ENCODE data around the gene INO80E. TPM values are rescaled to one million over a fixed set of nuclear protein-coding genes. Genes with fewer than 3 reads are reported as not detected.
"Not testable (repeated sequence)": the region's sequence is repeated elsewhere in the genome, so short reads cannot be mapped to it uniquely, and the experiment has no call there.

INO80E gene
- total RNA-seq, 1 experiment from 2014 or later: 115 TPM

GRCh38 chr16:30009990-30010843 lies 14.2 kb downstream of the INO80E start:
- H3K4me1 ChIP-seq (ENCODE audit: insufficient read depth, low read length, poor library complexity, severe bottlenecking): peaks cover 10% of the 10 kb centered on the region
- ChIA-PET POLR2A (ENCODE audit: low non-redundant PET) (no interaction called here), CTCF (interaction anchor here (0.6 kb wide), 1 partner anchor 9 kb away, joined by 9 read pairs; no protein-coding TSS in a partner anchor)
- no peaks in the 10 kb centered on the region for H3K9me3 ChIP-seq (ENCODE audit: low read depth, low read length, poor library complexity, severe bottlenecking)
- no TSS peak for BruUV-seq (replicated peaks)
- H3K27ac ChIP-seq (ENCODE audit: low read depth, low read length, poor library complexity, severe bottlenecking): no peak overlapping the region
- intact Hi-C loops (cut with micrococcal nuclease; ENCODE audit: unreplicated experiment): no loop called here
- H3K27me3 ChIP-seq (replicated peaks; ENCODE audit: insufficient read depth, low read depth, low read length, poor library complexity): no peaks in the 10 kb centered on the region
- peaks cover 4% of the 10 kb centered on the region for H3K36me3 ChIP-seq (ENCODE audit: insufficient read depth, low read length, poor library complexity, severe bottlenecking)
- no peak for DNase-seq (ENCODE audit: low spot score)
- H3K4me3 ChIP-seq (ENCODE audit: low read depth, low read length, poor library complexity, severe bottlenecking): peak overlapping the region; percentile 55
- TF ChIP-seq EZH2 (IDR thresholded peaks at IDR 0.05; ENCODE audit: borderline replicate concordance, low read depth, low read length, poor library complexity, severe bottlenecking): no peak
- no peak for TF ChIP-seq CTCF (conservative IDR thresholded peaks at IDR 0.05; ENCODE audit: low read depth, low read length)

DNA sequence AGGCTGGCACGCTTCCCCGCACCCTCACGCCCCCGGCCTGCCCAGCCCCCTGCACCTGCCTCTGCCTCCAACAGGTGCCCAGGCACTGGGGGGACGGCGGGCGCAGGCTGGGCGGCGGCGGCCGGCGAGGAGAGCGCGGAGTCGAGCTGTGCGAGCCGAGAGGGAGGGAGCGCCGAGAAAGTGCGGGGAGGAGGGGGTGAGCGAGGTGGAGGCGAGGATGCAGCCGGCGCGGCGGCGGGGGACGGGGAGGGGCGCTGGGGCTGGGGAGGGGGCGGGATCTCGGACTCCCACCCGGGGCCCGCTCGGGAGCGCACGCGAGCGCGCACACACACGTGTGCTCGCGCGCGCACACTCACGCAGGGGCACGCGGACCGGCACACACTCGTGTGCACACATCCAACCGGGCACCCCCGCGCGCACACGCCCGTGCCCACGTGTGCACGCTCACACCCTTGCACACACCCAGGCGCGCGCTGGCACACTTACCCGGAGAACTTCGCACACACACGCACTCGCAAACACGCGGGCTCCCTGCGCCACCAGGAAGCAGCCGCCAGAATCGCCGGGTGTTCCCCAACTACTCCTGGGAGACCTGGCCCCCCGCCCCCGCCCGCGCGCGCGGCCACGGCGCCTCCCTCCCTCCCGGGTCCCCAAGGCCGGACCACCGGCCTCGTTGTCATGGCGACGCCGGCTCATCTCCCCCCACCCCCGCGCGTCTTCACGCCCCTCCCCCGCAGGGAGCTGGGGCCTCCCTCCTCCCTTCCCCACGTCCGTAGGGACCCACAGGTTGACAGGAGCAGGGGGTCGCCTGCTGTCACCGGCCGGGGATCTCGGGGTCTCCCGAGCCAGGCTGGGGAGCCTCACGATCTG lies 15.0 kb downstream of the INO80E start, which contains the start of gene DOC2A:
Gene DOC2A (minus strand): TSS at position 184 of the 870 bp plus-strand sequence. CDS start 805 bp downstream, outside the sequence.
- intact Hi-C loops (cut with micrococcal nuclease; ENCODE audit: unreplicated experiment): no loop called here
- ChIA-PET CTCF (interaction anchor here (0.6 kb wide), 2 partner anchors 148 to 154 kb away, joined by 6 to 7 read pairs; partner anchors contain the start of gene CDIPT), POLR2A (ENCODE audit: low non-redundant PET) (no interaction called here)
- no peak for TF ChIP-seq EZH2 (IDR thresholded peaks at IDR 0.05; ENCODE audit: borderline replicate concordance, low read depth, low read length, poor library complexity, severe bottlenecking)
- TF ChIP-seq CTCF (conservative IDR thresholded peaks at IDR 0.05; ENCODE audit: low read depth, low read length): no peak
- no TSS peak for BruUV-seq (replicated peaks)
- Histone ChIP-seq H3K4me3 (ENCODE audit: low read depth, low read length, poor library complexity, severe bottlenecking) (peak within 1 kb of the TSS; percentile 55), H3K36me3 (ENCODE audit: insufficient read depth, low read length, poor library complexity, severe bottlenecking) (no peaks in the 10 kb centered on the region), H3K27me3 (replicated peaks; ENCODE audit: insufficient read depth, low read depth, low read length, poor library complexity) (no peaks in the 10 kb centered on the region), H3K9me3 (ENCODE audit: low read depth, low read length, poor library complexity, severe bottlenecking) (no peaks in the 10 kb centered on the region), H3K27ac (ENCODE audit: low read depth, low read length, poor library complexity, severe bottlenecking) (no peak within 1 kb of the TSS), H3K4me1 (ENCODE audit: insufficient read depth, low read length, poor library complexity, severe bottlenecking) (peaks cover 10% of the 10 kb centered on the region)
- peak; percentile 60 for DNase-seq (ENCODE audit: low spot score)

DNA sequence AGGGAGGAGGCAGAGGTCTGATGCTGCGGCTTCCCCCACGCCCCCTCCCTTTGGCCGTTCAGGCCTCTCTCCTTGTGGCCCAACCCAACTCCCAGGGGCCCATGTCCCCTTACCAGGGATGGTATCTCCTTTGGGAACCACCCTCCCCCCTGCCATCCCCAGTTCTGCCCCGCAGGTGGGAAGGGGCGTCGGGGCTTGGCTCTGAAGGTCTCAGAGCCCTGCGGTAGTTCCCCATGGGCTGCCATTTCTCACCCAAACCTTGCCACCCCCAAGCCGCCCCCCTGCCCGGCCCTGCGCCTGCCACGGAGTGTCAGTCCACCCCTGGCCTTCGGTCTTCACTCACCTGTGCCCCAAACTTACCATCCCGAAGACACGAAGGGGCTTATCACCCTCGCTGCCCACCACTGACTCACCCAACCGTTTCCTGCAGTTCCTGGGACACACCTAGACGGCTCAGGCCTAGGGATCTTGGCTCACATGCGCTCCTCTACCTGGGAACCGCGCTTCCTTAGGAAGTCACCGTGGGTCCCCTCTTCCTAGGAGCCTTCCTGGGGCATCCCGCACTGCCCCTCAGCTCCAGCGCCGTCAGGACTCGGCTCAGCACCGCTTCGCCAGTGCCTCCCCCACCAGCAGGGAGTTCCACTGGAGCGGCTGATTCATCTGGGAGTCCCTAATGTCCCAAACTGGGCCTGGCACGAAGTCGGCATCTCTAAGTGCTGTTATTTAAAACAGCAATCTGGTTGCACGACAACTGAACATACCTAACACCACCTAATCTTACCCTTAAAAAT lies 15.9 kb downstream of the INO80E start:
- H3K36me3 ChIP-seq (ENCODE audit: insufficient read depth, low read length, poor library complexity, severe bottlenecking): no peaks in the 10 kb centered on the region
- H3K4me3 ChIP-seq (ENCODE audit: low read depth, low read length, poor library complexity, severe bottlenecking): peak overlapping the region; percentile 55
- no peaks in the 10 kb centered on the region for H3K9me3 ChIP-seq (ENCODE audit: low read depth, low read length, poor library complexity, severe bottlenecking)
- TF ChIP-seq CTCF (conservative IDR thresholded peaks at IDR 0.05; ENCODE audit: low read depth, low read length): no peak
- TF ChIP-seq EZH2 (IDR thresholded peaks at IDR 0.05; ENCODE audit: borderline replicate concordance, low read depth, low read length, poor library complexity, severe bottlenecking): no peak
- POLR2A ChIA-PET (ENCODE audit: low non-redundant PET): no interaction called here
- BruUV-seq (replicated peaks): no TSS peak
- H3K27me3 ChIP-seq (replicated peaks; ENCODE audit: insufficient read depth, low read depth, low read length, poor library complexity): no peaks in the 10 kb centered on the region
- DNase-seq (ENCODE audit: low spot score): no peak
- peaks cover 10% of the 10 kb centered on the region for H3K4me1 ChIP-seq (ENCODE audit: insufficient read depth, low read length, poor library complexity, severe bottlenecking)
- no peak overlapping the region for H3K27ac ChIP-seq (ENCODE audit: low read depth, low read length, poor library complexity, severe bottlenecking)
- intact Hi-C loops (cut with micrococcal nuclease; ENCODE audit: unreplicated experiment): no loop called here
- CTCF ChIA-PET: interaction anchor here (0.6 kb wide), 2 partner anchors 149 to 155 kb away, joined by 6 to 7 read pairs; partner anchors contain the start of gene CDIPT

DNA sequence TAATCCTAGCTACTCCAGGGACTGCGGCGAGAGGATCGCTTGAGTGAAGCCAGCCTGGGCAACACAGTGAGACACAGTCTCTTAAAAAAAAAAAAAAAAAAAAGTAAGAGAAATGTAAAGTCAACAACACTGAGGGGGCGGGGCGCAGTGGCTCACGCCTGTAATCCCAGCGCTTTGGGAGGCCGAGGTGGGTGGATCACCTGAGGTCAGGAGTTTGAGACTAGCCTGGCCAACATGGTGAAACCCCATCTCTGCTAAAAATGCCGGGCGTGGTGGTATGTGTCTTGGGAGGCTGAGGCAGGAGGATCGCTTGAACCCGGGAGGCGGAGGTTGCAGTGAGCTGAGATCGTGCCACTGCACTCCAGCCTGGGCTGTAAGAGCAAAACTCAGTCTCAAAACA lies 16.6 kb downstream of the INO80E start:
- POLR2A ChIA-PET (ENCODE audit: low non-redundant PET); DNase-seq (ENCODE audit: low spot score); H3K4me3 ChIP-seq (ENCODE audit: low read depth, low read length, poor library complexity, severe bottlenecking); H3K27me3 ChIP-seq (replicated peaks; ENCODE audit: insufficient read depth, low read depth, low read length, poor library complexity); H3K4me1 ChIP-seq (ENCODE audit: insufficient read depth, low read length, poor library complexity, severe bottlenecking); intact Hi-C loops (cut with micrococcal nuclease; ENCODE audit: unreplicated experiment); BruUV-seq (replicated peaks); H3K27ac ChIP-seq (ENCODE audit: low read depth, low read length, poor library complexity, severe bottlenecking); H3K9me3 ChIP-seq (ENCODE audit: low read depth, low read length, poor library complexity, severe bottlenecking); CTCF ChIA-PET; H3K36me3 ChIP-seq (ENCODE audit: insufficient read depth, low read length, poor library complexity, severe bottlenecking): not testable (repeated sequence)
